Measurements from ENCODE around the gene GMDS. TPM values are rescaled to one million over a fixed set of nuclear protein-coding genes. Genes with fewer than 3 reads are reported as not detected.

The GMDS gene
- total and polyA plus RNA-seq, 4 donors: 7.3 to 28.3 (median 16.1) TPM

DNA sequence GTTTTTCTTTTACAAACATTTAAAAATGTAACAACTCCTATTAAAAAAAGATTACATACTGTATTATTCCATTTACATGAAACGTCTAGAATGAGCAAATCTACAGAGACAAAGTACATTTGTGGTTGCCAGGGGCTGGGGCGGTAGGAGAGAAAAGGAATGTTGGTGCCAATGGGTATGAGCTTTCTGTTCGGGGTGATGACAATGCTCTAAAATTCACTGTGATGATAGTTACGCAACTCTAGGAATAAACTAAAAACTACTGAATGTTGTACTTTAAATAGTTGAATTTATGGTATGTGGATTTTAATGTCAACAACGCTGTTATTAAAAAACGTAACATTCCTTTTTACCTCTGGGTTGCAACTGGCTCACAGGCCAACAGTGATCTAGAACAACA is 211.1 kb downstream of the GMDS start:
- peaks cover 0 to 1% (median 0%) of the 10 kb centered on the region in 4 donors for H3K36me3 ChIP-seq (ENCODE audit: control insufficient read depth in 4 of 4, insufficient read depth in 4 of 4, low read length in 4 of 4)
- H3K9ac ChIP-seq (ENCODE audit: insufficient read depth in 1 of 2, low read length in 2 of 2): no peak overlapping the region
- WGBS, 2 donors: 88 to 90% methylated on average over 6 of the region's 6 CpGs
- no peaks in the 10 kb centered on the region for H3K9me3 ChIP-seq (ENCODE audit: control insufficient read depth in 4 of 4, insufficient read depth in 3 of 4, low read length in 3 of 4)
- H3K4me3 ChIP-seq: no peak overlapping the region
- peaks cover 0 to 38% (median 0%) of the 10 kb centered on the region in 5 donors for H3K4me1 ChIP-seq (ENCODE audit: control insufficient read depth in 5 of 5, insufficient read depth in 5 of 5, low read length in 5 of 5)
- DNase-seq (peak in 1 of 3 donors; percentile 12), ATAC-seq (ENCODE audit: insufficient read depth, low FRiP score) (no peak)
- no peak overlapping the region for H3K27ac ChIP-seq (ENCODE audit: low read depth in 1 of 2, low read length in 1 of 2)
- TF ChIP-seq, protein P1, sequence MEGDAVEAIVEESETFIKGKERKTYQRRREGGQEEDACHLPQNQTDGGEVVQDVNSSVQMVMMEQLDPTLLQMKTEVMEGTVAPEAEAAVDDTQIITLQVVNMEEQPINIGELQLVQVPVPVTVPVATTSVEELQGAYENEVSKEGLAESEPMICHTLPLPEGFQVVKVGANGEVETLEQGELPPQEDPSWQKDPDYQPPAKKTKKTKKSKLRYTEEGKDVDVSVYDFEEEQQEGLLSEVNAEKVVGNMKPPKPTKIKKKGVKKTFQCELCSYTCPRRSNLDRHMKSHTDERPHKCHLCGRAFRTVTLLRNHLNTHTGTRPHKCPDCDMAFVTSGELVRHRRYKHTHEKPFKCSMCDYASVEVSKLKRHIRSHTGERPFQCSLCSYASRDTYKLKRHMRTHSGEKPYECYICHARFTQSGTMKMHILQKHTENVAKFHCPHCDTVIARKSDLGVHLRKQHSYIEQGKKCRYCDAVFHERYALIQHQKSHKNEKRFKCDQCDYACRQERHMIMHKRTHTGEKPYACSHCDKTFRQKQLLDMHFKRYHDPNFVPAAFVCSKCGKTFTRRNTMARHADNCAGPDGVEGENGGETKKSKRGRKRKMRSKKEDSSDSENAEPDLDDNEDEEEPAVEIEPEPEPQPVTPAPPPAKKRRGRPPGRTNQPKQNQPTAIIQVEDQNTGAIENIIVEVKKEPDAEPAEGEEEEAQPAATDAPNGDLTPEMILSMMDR (IDR thresholded peaks at IDR 0.05; ENCODE audit: control extremely low read depth, extremely low read depth): no peak
- H3K27me3 ChIP-seq (ENCODE audit: control insufficient read depth in 3 of 3, insufficient read depth in 3 of 3, low read length in 2 of 3): peaks cover 0 to 5% (median 0%) of the 10 kb centered on the region in 3 donors

DNA sequence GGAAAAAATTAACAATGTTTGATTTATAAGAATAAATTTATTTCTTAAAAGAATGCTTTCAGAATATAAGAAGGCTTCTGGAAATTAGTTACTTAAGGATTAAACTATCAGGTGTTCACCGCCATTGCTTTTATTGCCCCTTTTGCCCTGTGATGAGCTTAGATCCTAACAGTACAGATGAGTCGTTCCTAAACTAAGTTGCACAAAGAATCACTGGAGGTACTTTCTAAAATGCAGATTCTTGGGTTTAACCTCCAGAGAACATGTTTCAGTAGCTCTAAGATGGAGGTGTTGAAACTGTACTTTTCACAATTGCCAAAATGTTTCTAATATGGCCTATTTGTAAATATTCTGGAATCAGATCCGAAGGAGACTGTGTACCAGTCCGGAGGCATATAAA is 211.9 kb downstream of the GMDS start:
- Histone ChIP-seq H3K9ac (ENCODE audit: insufficient read depth in 1 of 2, low read length in 2 of 2) (no peak overlapping the region), H3K4me3 (no peak overlapping the region), H3K27me3 (ENCODE audit: control insufficient read depth in 3 of 3, insufficient read depth in 3 of 3, low read length in 2 of 3) (peaks cover 0 to 5% (median 0%) of the 10 kb centered on the region in 3 donors), H3K9me3 (ENCODE audit: control insufficient read depth in 4 of 4, insufficient read depth in 3 of 4, low read length in 3 of 4) (no peaks in the 10 kb centered on the region), H3K36me3 (ENCODE audit: control insufficient read depth in 4 of 4, insufficient read depth in 4 of 4, low read length in 4 of 4) (no peaks in the 10 kb centered on the region), H3K4me1 (ENCODE audit: control insufficient read depth in 5 of 5, insufficient read depth in 5 of 5, low read length in 5 of 5) (peaks cover 0 to 31% (median 0%) of the 10 kb centered on the region in 5 donors), H3K27ac (ENCODE audit: low read depth in 1 of 2, low read length in 1 of 2) (no peak overlapping the region)
- ATAC-seq (ENCODE audit: insufficient read depth, low FRiP score) (no peak), DNase-seq (no peak)
- TF ChIP-seq, protein P1 (IDR thresholded peaks at IDR 0.05; ENCODE audit: control extremely low read depth, extremely low read depth): no peak
- 98% methylated on average over 4 of the region's 4 CpGs for WGBS, 2 donors

DNA sequence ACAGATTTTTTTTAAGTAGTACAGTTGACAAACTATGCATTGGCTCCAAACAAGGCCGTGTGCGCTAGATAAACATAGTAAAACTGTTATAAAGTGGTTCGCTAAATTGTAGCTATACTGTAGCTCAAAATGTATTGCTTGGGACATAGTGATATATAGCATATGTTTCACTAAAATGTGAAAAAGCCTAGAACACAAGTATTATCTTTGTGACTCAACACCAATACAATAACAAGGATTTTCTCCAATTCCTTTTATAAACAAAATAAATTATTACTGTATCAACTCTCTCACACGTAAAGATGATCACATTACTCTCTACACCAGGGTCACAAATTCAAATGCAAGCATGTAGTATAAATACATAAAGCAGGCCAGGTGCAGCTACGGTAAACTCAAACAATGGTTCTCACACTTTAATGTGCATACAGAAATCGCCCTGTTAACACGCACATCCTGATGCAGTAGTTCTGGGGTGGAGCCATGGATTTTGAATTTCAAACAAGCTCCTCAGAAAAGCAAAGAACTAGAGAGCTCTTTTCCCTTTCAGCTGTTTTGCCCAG is 214.6 kb downstream of the GMDS start:
- no peak overlapping the region for H3K9ac ChIP-seq (ENCODE audit: insufficient read depth in 1 of 2, low read length in 2 of 2)
- H3K9me3 ChIP-seq (ENCODE audit: control insufficient read depth in 4 of 4, insufficient read depth in 3 of 4, low read length in 3 of 4): no peaks in the 10 kb centered on the region
- ATAC-seq (ENCODE audit: insufficient read depth, low FRiP score) (no peak), DNase-seq (no peak)
- H3K4me3 ChIP-seq: no peak overlapping the region
- H3K36me3 ChIP-seq (ENCODE audit: control insufficient read depth in 4 of 4, insufficient read depth in 4 of 4, low read length in 4 of 4): no peaks in the 10 kb centered on the region
- WGBS, 2 donors: 90 to 97% methylated on average over 7 of the region's 7 CpGs
- TF ChIP-seq, protein P1 (IDR thresholded peaks at IDR 0.05; ENCODE audit: control extremely low read depth, extremely low read depth): no peak
- peaks cover 0 to 7% (median 0%) of the 10 kb centered on the region in 5 donors for H3K4me1 ChIP-seq (ENCODE audit: control insufficient read depth in 5 of 5, insufficient read depth in 5 of 5, low read length in 5 of 5)
- H3K27me3 ChIP-seq (ENCODE audit: control insufficient read depth in 3 of 3, insufficient read depth in 3 of 3, low read length in 2 of 3): peaks cover 0 to 4% (median 0%) of the 10 kb centered on the region in 3 donors
- no peak overlapping the region for H3K27ac ChIP-seq (ENCODE audit: low read depth in 1 of 2, low read length in 1 of 2)

DNA sequence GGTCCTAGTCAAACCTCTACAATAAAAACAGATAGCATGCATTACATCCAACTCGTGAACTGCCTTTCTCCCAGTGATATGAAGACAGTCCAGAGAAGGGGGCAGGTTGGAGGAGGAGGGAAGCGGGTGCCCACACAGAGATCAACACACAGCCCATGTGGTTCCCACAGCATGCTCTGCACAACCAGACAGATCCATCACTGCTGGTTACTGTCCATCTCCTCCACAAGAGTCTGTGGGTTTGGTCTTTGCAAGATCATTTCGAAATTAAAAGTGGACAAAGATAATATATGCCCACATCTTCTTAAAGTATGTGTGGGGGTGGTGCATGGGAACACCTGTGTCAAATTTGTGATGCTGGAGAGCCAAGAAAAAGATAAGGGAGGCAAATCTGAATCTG is 215.5 kb downstream of the GMDS start:
- Histone ChIP-seq H3K4me1 (ENCODE audit: control insufficient read depth in 5 of 5, insufficient read depth in 5 of 5, low read length in 5 of 5) (peaks cover 0 to 7% (median 0%) of the 10 kb centered on the region in 5 donors), H3K4me3 (no peak overlapping the region), H3K27me3 (ENCODE audit: control insufficient read depth in 3 of 3, insufficient read depth in 3 of 3, low read length in 2 of 3) (peaks cover 0 to 4% (median 0%) of the 10 kb centered on the region in 3 donors), H3K27ac (ENCODE audit: low read depth in 1 of 2, low read length in 1 of 2) (no peak overlapping the region), H3K9ac (ENCODE audit: insufficient read depth in 1 of 2, low read length in 2 of 2) (no peak overlapping the region), H3K36me3 (ENCODE audit: control insufficient read depth in 4 of 4, insufficient read depth in 4 of 4, low read length in 4 of 4) (no peaks in the 10 kb centered on the region), H3K9me3 (ENCODE audit: control insufficient read depth in 4 of 4, insufficient read depth in 3 of 4, low read length in 3 of 4) (no peaks in the 10 kb centered on the region)
- 92 to 97% methylated on average over 3 of the region's 3 CpGs for WGBS, 2 donors
- TF ChIP-seq, protein P1 (IDR thresholded peaks at IDR 0.05; ENCODE audit: control extremely low read depth, extremely low read depth): no peak
- DNase-seq: no peak
- ATAC-seq (ENCODE audit: insufficient read depth, low FRiP score): no peak

Measured in lung (tissue), 12 donors.